OCI-LY1 (cell line): Measurements from ENCODE around the gene RPS24.

Experiments
- CTCF ChIP-seq: fragments of 200-600 bp; sonication (generic), shearing (Covaris generic); IDR thresholded peaks from 2 replicates; pipeline ENCODE4 v1.5.1; 2017; ENCODE audit warnings: mild to moderate bottlenecking, antibody characterized with exemption, low read length, moderate library complexity, mixed read lengths
- EZH2 ChIP-seq: fragments of 200-600 bp; sonication (generic), shearing (Covaris generic); IDR thresholded peaks from 2 replicates; pipeline ENCODE4 v1.8.0; 2017; ENCODE audit warnings: borderline replicate concordance, mixed run types, mild to moderate bottlenecking, antibody characterized with exemption, low read length, moderate library complexity, mixed read lengths

GRCh38 chr10:78070726-78071125, 37.1 kb downstream of the RPS24 start:
- TF ChIP-seq CTCF (no peak), EZH2 (no peak)
